ENCODE results near the gene FIGLA.
"Not testable (repeated sequence)": the region's sequence is repeated elsewhere in the genome, so short reads cannot be mapped to it uniquely, and the experiment has no call there.

The FIGLA gene

DNA sequence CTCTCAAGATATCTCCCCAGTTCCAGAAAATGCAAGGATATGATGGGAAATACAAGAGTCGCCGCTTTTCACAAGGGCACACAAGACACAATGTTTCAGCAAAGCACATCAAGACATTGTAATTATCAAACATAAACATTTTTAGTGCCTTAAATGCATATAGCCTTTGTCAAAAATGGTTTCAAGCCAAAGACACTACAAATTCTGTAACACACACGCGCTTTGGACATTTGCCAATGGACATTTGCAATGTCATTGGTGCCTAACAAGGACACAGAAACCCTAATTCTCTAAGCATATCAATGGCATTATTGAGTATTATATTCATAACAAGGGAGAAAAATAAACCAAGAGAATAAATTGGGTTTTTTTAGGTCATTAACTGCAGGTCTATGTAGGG lies 38.6 kb downstream of the FIGLA start:
- Histone ChIP-seq H3K27ac (ENCODE audit: low read length) (no peak overlapping the region), H3K4me1 (ENCODE audit: insufficient read depth, low read length) (peaks cover 27% of the 10 kb centered on the region; the same call in 1 of the 2 replicates), H3K9me3 (ENCODE audit: insufficient read depth, low read depth, low read length) (no peaks in the 10 kb centered on the region), H3K27me3 (ENCODE audit: insufficient read depth, low read length) (no peaks in the 10 kb centered on the region), H3K36me3 (ENCODE audit: insufficient read depth, low read depth, low read length) (no peaks in the 10 kb centered on the region), H3K9ac (ENCODE audit: low read depth, low read length) (no peak overlapping the region), H3K4me3 (ENCODE audit: low read length) (no peak overlapping the region)

GRCh38 chr2:70750320-70750719 lies 40.1 kb downstream of the FIGLA start:
- Histone ChIP-seq H3K9me3 (ENCODE audit: insufficient read depth, low read depth, low read length) (no peaks in the 10 kb centered on the region), H3K27ac (ENCODE audit: low read length) (no peak overlapping the region), H3K36me3 (ENCODE audit: insufficient read depth, low read depth, low read length) (no peaks in the 10 kb centered on the region), H3K27me3 (ENCODE audit: insufficient read depth, low read length) (no peaks in the 10 kb centered on the region), H3K4me3 (ENCODE audit: low read length) (no peak overlapping the region), H3K4me1 (ENCODE audit: insufficient read depth, low read length) (peaks cover 41% of the 10 kb centered on the region; the same call in 1 of the 2 replicates), H3K9ac (ENCODE audit: low read depth, low read length) (no peak overlapping the region)

DNA sequence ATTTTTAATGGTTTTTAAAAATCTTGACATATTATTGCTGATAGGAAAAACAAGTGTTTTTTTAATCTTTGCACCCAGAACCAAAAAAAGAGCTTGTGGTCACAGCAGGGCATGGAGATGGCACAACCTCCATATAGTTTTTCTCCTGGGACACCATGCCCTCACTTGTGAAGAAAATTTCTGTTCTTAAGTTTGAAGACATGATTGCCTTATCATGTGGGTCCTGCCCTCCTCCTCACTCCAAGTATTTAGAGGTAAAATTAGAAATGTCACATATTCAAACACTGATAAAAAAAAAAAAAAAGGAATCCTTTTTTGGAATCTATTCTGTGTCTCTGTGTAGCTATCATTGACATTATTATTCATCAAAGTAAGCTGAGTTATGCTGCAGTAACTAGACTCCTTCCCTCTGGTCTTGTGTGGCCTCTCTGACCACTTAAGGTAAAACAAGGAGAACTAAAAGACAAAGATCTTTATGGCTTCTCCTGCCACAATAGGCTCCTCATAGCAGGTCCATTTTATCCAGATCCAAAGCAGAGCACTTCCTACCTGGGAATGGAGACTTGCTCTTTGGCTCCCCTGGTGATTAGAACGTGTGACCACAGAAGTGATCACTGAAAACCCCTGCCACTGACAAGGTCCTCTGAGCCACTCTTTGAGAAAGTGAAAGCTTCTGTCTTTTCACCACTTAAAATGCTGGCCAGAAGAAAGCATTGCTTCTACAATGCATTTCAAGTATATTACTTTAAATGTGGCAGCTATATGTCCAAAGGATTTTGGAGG lies 42.2 kb downstream of the FIGLA start:
- Histone ChIP-seq H3K36me3 (ENCODE audit: insufficient read depth, low read depth, low read length) (no peaks in the 10 kb centered on the region), H3K4me1 (ENCODE audit: insufficient read depth, low read length) (peaks cover 26% of the 10 kb centered on the region; the same call in 1 of the 2 replicates), H3K9ac (ENCODE audit: low read depth, low read length) (no peak overlapping the region), H3K4me3 (ENCODE audit: low read length) (no peak overlapping the region), H3K27me3 (ENCODE audit: insufficient read depth, low read length) (no peaks in the 10 kb centered on the region), H3K27ac (ENCODE audit: low read length) (no peak overlapping the region), H3K9me3 (ENCODE audit: insufficient read depth, low read depth, low read length) (no peaks in the 10 kb centered on the region)

- Histone ChIP-seq H3K27ac (ENCODE audit: low read length) (no peak overlapping the region), H3K4me3 (ENCODE audit: low read length) (no peak overlapping the region), H3K36me3 (ENCODE audit: insufficient read depth, low read depth, low read length) (no peaks in the 10 kb centered on the region), H3K27me3 (ENCODE audit: insufficient read depth, low read length) (no peaks in the 10 kb centered on the region), H3K9ac (ENCODE audit: low read depth, low read length) (no peak overlapping the region), H3K4me1 (ENCODE audit: insufficient read depth, low read length) (peaks cover 17% of the 10 kb centered on the region; the same call in 1 of the 2 replicates), H3K9me3 (ENCODE audit: insufficient read depth, low read depth, low read length) (no peaks in the 10 kb centered on the region)
Measured at GRCh38 chr2:70747284-70747683, 43.2 kb downstream of the FIGLA start.

DNA sequence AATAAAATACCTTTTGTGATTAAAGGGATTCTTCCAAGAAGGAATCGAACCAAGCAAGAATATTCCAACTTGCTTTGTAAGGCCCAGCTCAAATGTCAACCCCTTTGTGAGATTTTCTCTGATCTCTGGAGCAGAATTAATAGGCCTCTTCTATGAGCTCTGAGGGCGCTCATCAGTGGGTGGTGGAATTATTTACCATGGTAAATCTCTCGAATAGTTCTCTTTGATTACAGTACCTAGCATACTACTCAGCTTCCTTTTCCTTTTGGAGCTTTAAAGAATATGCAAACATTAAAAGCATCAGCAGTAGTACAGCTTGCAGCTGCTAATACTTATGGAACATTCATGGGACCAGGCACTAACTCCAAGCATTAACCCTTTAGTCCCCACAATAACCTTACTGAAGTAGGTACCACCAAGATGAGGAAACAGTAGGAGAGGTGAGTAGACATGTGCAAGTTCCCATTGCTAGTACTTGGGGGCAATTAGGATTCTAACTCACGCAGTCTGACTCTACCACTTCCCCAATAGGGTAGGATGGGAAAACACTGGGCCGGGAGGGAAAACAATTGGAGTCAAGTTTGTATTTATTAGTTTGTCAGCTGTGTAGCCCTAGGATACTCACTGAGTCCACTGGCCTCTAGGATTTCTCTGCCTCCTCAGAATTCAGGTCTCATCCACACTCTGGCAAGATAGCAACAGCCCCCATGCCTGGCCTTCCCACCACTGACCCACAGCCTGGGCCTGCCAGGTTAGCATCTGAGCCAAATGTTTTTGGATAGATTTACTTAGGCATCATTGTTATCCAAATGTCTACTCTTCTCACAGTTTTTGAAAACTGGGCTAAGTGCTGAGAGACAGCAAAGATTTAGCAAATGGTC lies 44.1 kb downstream of the FIGLA start:
- Histone ChIP-seq H3K9me3 (ENCODE audit: insufficient read depth, low read depth, low read length) (no peaks in the 10 kb centered on the region), H3K4me3 (ENCODE audit: low read length) (no peak overlapping the region), H3K9ac (ENCODE audit: low read depth, low read length) (no peak overlapping the region), H3K4me1 (ENCODE audit: insufficient read depth, low read length) (peaks cover 17% of the 10 kb centered on the region; the same call in 1 of the 2 replicates), H3K27me3 (ENCODE audit: insufficient read depth, low read length) (no peaks in the 10 kb centered on the region), H3K36me3 (ENCODE audit: insufficient read depth, low read depth, low read length) (no peaks in the 10 kb centered on the region; the same call in 1 of the 2 replicates), H3K27ac (ENCODE audit: low read length) (no peak overlapping the region)

DNA sequence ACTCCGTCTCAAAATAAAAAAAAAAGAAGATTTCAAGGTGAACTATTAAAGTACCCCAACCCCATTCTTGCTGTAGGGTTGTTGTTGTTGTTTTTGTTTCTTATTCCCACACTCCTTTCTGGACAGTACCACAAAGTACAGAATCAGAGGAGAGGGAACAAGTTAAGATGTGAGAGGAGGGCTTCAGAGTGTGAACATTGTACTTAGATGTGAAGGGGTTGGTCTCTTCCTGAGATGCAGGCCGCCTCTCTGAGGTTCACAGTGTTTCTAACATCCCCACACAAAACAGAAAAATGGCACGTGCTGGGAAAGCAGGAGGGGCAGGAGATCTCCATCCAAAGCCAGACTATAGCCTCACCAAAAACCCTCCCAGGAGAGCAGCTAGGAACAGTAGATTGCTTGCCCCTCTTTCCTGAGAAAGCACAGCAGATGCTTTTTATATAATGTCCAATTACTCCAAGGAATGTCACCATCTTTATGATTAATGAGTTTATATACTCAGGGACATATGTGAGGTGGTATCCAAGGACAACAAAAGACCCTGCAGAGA lies 45.1 kb downstream of the FIGLA start:
- H3K27ac ChIP-seq (ENCODE audit: low read length): no peak overlapping the region
- no peaks in the 10 kb centered on the region for H3K27me3 ChIP-seq (ENCODE audit: insufficient read depth, low read length)
- no peaks in the 10 kb centered on the region for H3K9me3 ChIP-seq (ENCODE audit: insufficient read depth, low read depth, low read length)

GRCh38 chr2:70744397-70744796 lies 46.0 kb downstream of the FIGLA start:
- Histone ChIP-seq H3K27ac (ENCODE audit: low read length) (no peak overlapping the region), H3K27me3 (ENCODE audit: insufficient read depth, low read length) (no peaks in the 10 kb centered on the region)

More for the DNA sequence above, 45.1 kb downstream of the FIGLA start:
- no peak overlapping the region for H3K4me3 ChIP-seq (ENCODE audit: low read length)
- H3K36me3 ChIP-seq (ENCODE audit: insufficient read depth, low read depth, low read length): no peaks in the 10 kb centered on the region; the same call in 1 of the 2 replicates
- H3K4me1 ChIP-seq (ENCODE audit: insufficient read depth, low read length): peaks cover 17% of the 10 kb centered on the region; the same call in 1 of the 2 replicates
- H3K9ac ChIP-seq (ENCODE audit: low read depth, low read length): no peak overlapping the region

GRCh38 chr2:70743677-70744076 lies 46.8 kb downstream of the FIGLA start:
- Histone ChIP-seq H3K4me3 (ENCODE audit: low read length) (no peak overlapping the region), H3K9ac (ENCODE audit: low read depth, low read length) (no peak overlapping the region), H3K4me1 (ENCODE audit: insufficient read depth, low read length) (peaks cover 14% of the 10 kb centered on the region; the same call in 1 of the 2 replicates), H3K27ac (ENCODE audit: low read length) (no peak overlapping the region), H3K9me3 (ENCODE audit: insufficient read depth, low read depth, low read length) (no peaks in the 10 kb centered on the region), H3K27me3 (ENCODE audit: insufficient read depth, low read length) (no peaks in the 10 kb centered on the region), H3K36me3 (ENCODE audit: insufficient read depth, low read depth, low read length) (no peaks in the 10 kb centered on the region; the same call in 1 of the 2 replicates)

More at GRCh38 chr2:70744397-70744796, 46.0 kb downstream of the FIGLA start:
- no peaks in the 10 kb centered on the region for H3K9me3 ChIP-seq (ENCODE audit: insufficient read depth, low read depth, low read length)
- H3K36me3 ChIP-seq (ENCODE audit: insufficient read depth, low read depth, low read length): no peaks in the 10 kb centered on the region; the same call in 1 of the 2 replicates
- H3K4me1 ChIP-seq (ENCODE audit: insufficient read depth, low read length): peaks cover 15% of the 10 kb centered on the region; the same call in 1 of the 2 replicates
- H3K4me3 ChIP-seq (ENCODE audit: low read length): no peak overlapping the region
- H3K9ac ChIP-seq (ENCODE audit: low read depth, low read length): no peak overlapping the region

- Histone ChIP-seq H3K27me3 (ENCODE audit: insufficient read depth, low read length) (no peaks in the 10 kb centered on the region), H3K4me1 (ENCODE audit: insufficient read depth, low read length) (peaks cover 14% of the 10 kb centered on the region; the same call in 1 of the 2 replicates), H3K36me3 (ENCODE audit: insufficient read depth, low read depth, low read length) (no peaks in the 10 kb centered on the region; the same call in 1 of the 2 replicates)
Measured at GRCh38 chr2:70743068-70743467, 47.4 kb downstream of the FIGLA start.

DNA sequence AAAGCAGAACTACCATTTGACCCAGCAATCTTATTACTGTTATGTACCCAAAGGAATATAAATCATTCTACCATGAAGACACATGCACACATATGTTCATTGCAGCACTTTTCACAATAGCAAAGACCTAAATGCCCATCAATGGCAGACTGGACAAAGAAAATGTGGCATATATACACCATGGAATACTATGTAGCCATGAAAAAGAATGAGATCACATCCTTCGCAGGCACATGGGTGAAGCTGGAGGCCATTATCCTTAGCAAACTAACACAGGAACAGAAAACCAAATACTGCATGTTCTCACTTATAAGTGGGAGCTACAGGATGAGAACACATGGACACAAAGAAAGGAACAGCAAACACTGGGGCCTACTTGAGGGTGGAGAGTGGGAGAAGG lies 51.0 kb downstream of the FIGLA start:
- peaks cover 19% of the 10 kb centered on the region for H3K4me1 ChIP-seq (ENCODE audit: insufficient read depth, low read length)
- not testable (repeated sequence) for H3K27me3 ChIP-seq (ENCODE audit: insufficient read depth, low read length); H3K36me3 ChIP-seq (ENCODE audit: insufficient read depth, low read depth, low read length); H3K4me3 ChIP-seq (ENCODE audit: low read length); H3K9me3 ChIP-seq (ENCODE audit: insufficient read depth, low read depth, low read length); H3K9ac ChIP-seq (ENCODE audit: low read depth, low read length); H3K27ac ChIP-seq (ENCODE audit: low read length)

More at GRCh38 chr2:70743068-70743467, 47.4 kb downstream of the FIGLA start:
- Histone ChIP-seq H3K9me3 (ENCODE audit: insufficient read depth, low read depth, low read length) (no peaks in the 10 kb centered on the region), H3K27ac (ENCODE audit: low read length) (no peak overlapping the region), H3K9ac (ENCODE audit: low read depth, low read length) (no peak overlapping the region), H3K4me3 (ENCODE audit: low read length) (no peak overlapping the region)

DNA sequence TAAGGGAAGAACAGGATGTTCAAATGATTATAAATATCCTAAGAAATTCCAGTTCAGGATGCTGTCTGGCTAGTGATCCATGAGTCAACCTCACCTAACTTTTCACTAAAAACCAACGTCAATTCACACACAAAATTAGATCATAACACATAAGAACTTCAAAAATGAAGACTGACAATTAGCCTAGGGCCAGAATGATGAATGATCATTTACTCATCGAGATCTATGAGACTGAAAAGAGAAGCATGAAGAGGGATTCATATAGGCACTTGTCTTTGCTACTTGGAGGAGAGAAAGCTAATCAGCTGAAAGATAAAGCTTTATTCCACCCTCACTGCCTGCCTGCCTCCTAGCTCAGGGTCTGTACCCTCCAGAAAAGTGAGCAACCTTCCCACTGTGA lies 52.3 kb downstream of the FIGLA start:
- Histone ChIP-seq H3K9ac (ENCODE audit: low read depth, low read length) (no peak overlapping the region), H3K9me3 (ENCODE audit: insufficient read depth, low read depth, low read length) (no peaks in the 10 kb centered on the region), H3K4me1 (ENCODE audit: insufficient read depth, low read length) (peaks cover 33% of the 10 kb centered on the region), H3K27me3 (ENCODE audit: insufficient read depth, low read length) (no peaks in the 10 kb centered on the region), H3K4me3 (ENCODE audit: low read length) (no peak overlapping the region), H3K27ac (ENCODE audit: low read length) (no peak overlapping the region), H3K36me3 (ENCODE audit: insufficient read depth, low read depth, low read length) (no peaks in the 10 kb centered on the region; the same call in 1 of the 2 replicates)

All from iPS-20b (cell line).